Effector memory CD4-positive, alpha-beta T cell (primary cell): Measurements from ENCODE around the gene RALGPS1.

Experiments
- DNase-seq, 3 donors: peaks; one replicate each; pipeline ENCODE4 v3.0.0-alpha.2; 2020
- H3K27ac ChIP-seq: 2 replicates; pipeline ENCODE4 v1.7.0; 2013; ENCODE audit warnings: mild to moderate bottlenecking, low read length, moderate library complexity; ENCODE audit not compliant: insufficient read depth, poor library complexity, severe bottlenecking
- H3K27me3 ChIP-seq: replicated peaks from 2 replicates; pipeline ENCODE4 v1.7.0; 2013; ENCODE audit warnings: mild to moderate bottlenecking, low read length; ENCODE audit not compliant: insufficient read depth, control insufficient read depth, poor library complexity, severe bottlenecking
- H3K36me3 ChIP-seq: 2 replicates; pipeline ENCODE4 v1.7.0; 2013; ENCODE audit warnings: mild to moderate bottlenecking, low read length, moderate library complexity; ENCODE audit not compliant: control insufficient read depth, insufficient read depth
- H3K4me1 ChIP-seq: 2 replicates; pipeline ENCODE4 v1.7.0; 2013; ENCODE audit warnings: low read length, mild to moderate bottlenecking; ENCODE audit not compliant: control insufficient read depth, insufficient read depth, poor library complexity, severe bottlenecking
- H3K4me3 ChIP-seq: 2 replicates; pipeline ENCODE4 v1.7.0; 2013; ENCODE audit warnings: low read length, low read depth, mild to moderate bottlenecking; ENCODE audit not compliant: insufficient read depth, poor library complexity, severe bottlenecking
- H3K9me3 ChIP-seq: 2 replicates; pipeline ENCODE4 v1.7.0; 2013; ENCODE audit warnings: mild to moderate bottlenecking, low read length, moderate library complexity; ENCODE audit not compliant: control insufficient read depth

RALGPS1 gene

GRCh38 chr9:127147251-127147650 is 232.7 kb downstream of the RALGPS1 start:
- Histone ChIP-seq H3K36me3 (no peaks in the 10 kb centered on the region), H3K27me3 (no peaks in the 10 kb centered on the region), H3K4me3 (no peak overlapping the region), H3K27ac (no peak overlapping the region), H3K4me1 (no peaks in the 10 kb centered on the region), H3K9me3 (no peaks in the 10 kb centered on the region)
- no peak for DNase-seq

- H3K4me3 ChIP-seq = no peak overlapping the region
- H3K27me3 ChIP-seq = no peaks in the 10 kb centered on the region
- no peaks in the 10 kb centered on the region for H3K4me1 ChIP-seq
- H3K27ac ChIP-seq = no peak overlapping the region
- H3K36me3 ChIP-seq = no peaks in the 10 kb centered on the region
- DNase-seq = no peak
- no peaks in the 10 kb centered on the region for H3K9me3 ChIP-seq
Measured at GRCh38 chr9:127148014-127148413, 233.4 kb downstream of the RALGPS1 start.

GRCh38 chr9:127149010-127149409 is 234.4 kb downstream of the RALGPS1 start:
- Histone ChIP-seq H3K36me3 (no peaks in the 10 kb centered on the region), H3K27me3 (no peaks in the 10 kb centered on the region), H3K4me3 (no peak overlapping the region), H3K9me3 (no peaks in the 10 kb centered on the region), H3K27ac (no peak overlapping the region), H3K4me1 (no peaks in the 10 kb centered on the region)
- no peak for DNase-seq

GRCh38 chr9:127149463-127150390 is 235.1 kb downstream of the RALGPS1 start:
- no peak overlapping the region for H3K27ac ChIP-seq

GRCh38 chr9:127153501-127153900 is 238.9 kb downstream of the RALGPS1 start:
- Histone ChIP-seq H3K4me1 (peaks cover 4% of the 10 kb centered on the region), H3K27me3 (no peaks in the 10 kb centered on the region), H3K9me3 (no peaks in the 10 kb centered on the region), H3K4me3 (no peak overlapping the region), H3K27ac (no peak overlapping the region), H3K36me3 (no peaks in the 10 kb centered on the region)
- no peak for DNase-seq

More at GRCh38 chr9:127149463-127150390, 235.1 kb downstream of the RALGPS1 start:
- Histone ChIP-seq H3K4me3 (no peak overlapping the region), H3K4me1 (peaks cover 4% of the 10 kb centered on the region), H3K27me3 (no peaks in the 10 kb centered on the region), H3K9me3 (no peaks in the 10 kb centered on the region), H3K36me3 (no peaks in the 10 kb centered on the region)
- no peak for DNase-seq

- DNase-seq = no peak
- Histone ChIP-seq H3K27me3 (no peaks in the 10 kb centered on the region), H3K36me3 (no peaks in the 10 kb centered on the region), H3K27ac (no peak overlapping the region), H3K4me1 (peaks cover 4% of the 10 kb centered on the region), H3K9me3 (no peaks in the 10 kb centered on the region), H3K4me3 (no peak overlapping the region)
Measured at GRCh38 chr9:127154003-127154389, 239.4 kb downstream of the RALGPS1 start.

- Histone ChIP-seq H3K9me3 (no peaks in the 10 kb centered on the region), H3K36me3 (no peaks in the 10 kb centered on the region), H3K4me3 (no peak overlapping the region), H3K27ac (no peak overlapping the region), H3K27me3 (no peaks in the 10 kb centered on the region), H3K4me1 (peaks cover 4% of the 10 kb centered on the region)
- DNase-seq = no peak
Measured at GRCh38 chr9:127154390-127155191, 240.0 kb downstream of the RALGPS1 start.

GRCh38 chr9:127155314-127155960 is 240.9 kb downstream of the RALGPS1 start:
- no peaks in the 10 kb centered on the region for H3K36me3 ChIP-seq
- H3K4me3 ChIP-seq = no peak overlapping the region
- no peak for DNase-seq
- H3K27me3 ChIP-seq = no peaks in the 10 kb centered on the region
- H3K4me1 ChIP-seq = peaks cover 4% of the 10 kb centered on the region
- no peak overlapping the region for H3K27ac ChIP-seq
- H3K9me3 ChIP-seq = no peaks in the 10 kb centered on the region

- H3K9me3 ChIP-seq = no peaks in the 10 kb centered on the region
- H3K36me3 ChIP-seq = no peaks in the 10 kb centered on the region
- no peaks in the 10 kb centered on the region for H3K27me3 ChIP-seq
- H3K27ac ChIP-seq = no peak overlapping the region
- no peak for DNase-seq
- H3K4me1 ChIP-seq = peaks cover 12% of the 10 kb centered on the region
- H3K4me3 ChIP-seq = no peak overlapping the region
Measured at GRCh38 chr9:127158786-127159324, 244.3 kb downstream of the RALGPS1 start.
